H1 (cell line): Measurements from ENCODE around the gene CTDNEP1. TPM values are rescaled to one million over a fixed set of nuclear protein-coding genes. Genes with fewer than 3 reads are reported as not detected.
A peak's percentile ranks its signal among the peaks of the same experiment; 100 is the strongest.

Experiments
- ASH2L ChIP-seq: fragments of 200-600, 300-600 bp; sonication (generic); IDR thresholded peaks from one replicate; pipeline ENCODE4 v1.7.1; 2017; ENCODE audit warnings: low read length
- BACH1 ChIP-seq: IDR thresholded peaks from 2 replicates; pipeline ENCODE4 v1.6.1; 2012; ENCODE audit warnings: low read length, improper control_type of control experiment
- CBX5 ChIP-seq: fragments of 300-800, 300-1000 bp; sonication (generic); IDR thresholded peaks from 2 replicates; pipeline ENCODE4 v1.7.1; 2016; ENCODE audit warnings: antibody characterized with exemption, low read length, low read depth
- CEBPB ChIP-seq: IDR thresholded peaks from 2 replicates; pipeline ENCODE4 v1.6.1; 2012; ENCODE audit warnings: low read depth, low read length
- EGR1 ChIP-seq: IDR thresholded peaks from 2 replicates; pipeline ENCODE4 v1.6.1; 2011; ENCODE audit warnings: low read depth, low read length, borderline replicate concordance
- FOSL1 ChIP-seq: IDR thresholded peaks from 2 replicates; pipeline ENCODE4 v1.6.1; 2011; ENCODE audit warnings: mild to moderate bottlenecking, low read depth, low read length, moderate library complexity; ENCODE audit not compliant: insufficient read depth
- HDAC2 ChIP-seq, 2 experiments: fragments of 300-600 bp in 1 of 2; sonication (generic) in 1 of 2; IDR thresholded peaks; 2 replicates each; pipeline ENCODE4 v1.6.1; 2011 to 2012; ENCODE audit warnings: low read depth in 2 of 2, low read length in 2 of 2, mild to moderate bottlenecking in 2 of 2, moderate library complexity in 2 of 2, borderline replicate concordance in 1 of 2, inconsistent platforms in 1 of 2
- JUND ChIP-seq: IDR thresholded peaks from 2 replicates; pipeline ENCODE4 v1.6.1; 2011; ENCODE audit warnings: mild to moderate bottlenecking, improper control_type of control experiment, low read length
- KDM4A ChIP-seq: IDR thresholded peaks from one replicate; pipeline ENCODE4 v1.7.1; 2012; ENCODE audit warnings: low read depth, mild to moderate bottlenecking, moderate library complexity, low read length, inconsistent platforms; ENCODE audit not compliant: severe bottlenecking
- KDM5A ChIP-seq: fragments of 200-600 bp; IDR thresholded peaks from 2 replicates; pipeline ENCODE4 v1.7.1; 2012; ENCODE audit warnings: mild to moderate bottlenecking, low read length, inconsistent platforms, mixed read lengths
- MAFK ChIP-seq: IDR thresholded peaks from 2 replicates; pipeline ENCODE4 v1.6.1; 2012; ENCODE audit warnings: low read depth, mild to moderate bottlenecking, improper control_type of control experiment, low read length
- MAX ChIP-seq: IDR thresholded peaks from 2 replicates; pipeline ENCODE4 v1.6.1; 2012; ENCODE audit warnings: inconsistent platforms
- NANOG ChIP-seq: IDR thresholded peaks from 2 replicates; pipeline ENCODE4 v1.6.1; 2011; ENCODE audit warnings: low read length, low read depth, mild to moderate bottlenecking, inconsistent platforms; ENCODE audit not compliant: insufficient read depth, poor library complexity, severe bottlenecking
- POLR2A ChIP-seq, 2 experiments: IDR thresholded peaks; 1 replicate in 1 of 2; 2 replicates in 1 of 2; pipeline ENCODE4 v1.6.1; 2011; ENCODE audit warnings: low read depth in 2 of 2, low read length in 2 of 2, mild to moderate bottlenecking in 2 of 2; ENCODE audit errors: control extremely low read depth in 1 of 2
- RBBP5 ChIP-seq: IDR thresholded peaks from 2 replicates; pipeline ENCODE4 v1.7.1; 2012; ENCODE audit warnings: low read depth, mild to moderate bottlenecking, inconsistent platforms, low read length, moderate library complexity, borderline replicate concordance
- RNF2 ChIP-seq: fragments of 200-900, 300-1000 bp; sonication (generic); IDR thresholded peaks from 2 replicates; pipeline ENCODE4 v1.7.1; 2016; ENCODE audit warnings: borderline replicate concordance, low read depth, mild to moderate bottlenecking, antibody characterized with exemption, low read length; ENCODE audit not compliant: poor library complexity, severe bottlenecking; ENCODE audit errors: missing control alignments
- SAP30 ChIP-seq: fragments of 300-600 bp; sonication (generic); IDR thresholded peaks from 2 replicates; pipeline ENCODE4 v1.7.1; 2012; ENCODE audit warnings: low read length, moderate library complexity, mild to moderate bottlenecking, inconsistent platforms; ENCODE audit not compliant: insufficient read depth, insufficient replicate concordance
- SIN3A ChIP-seq, 2 experiments: IDR thresholded peaks in 1 of 2; conservative IDR thresholded peaks in 1 of 2; 2 replicates each; pipeline ENCODE4 v1.6.1; 2011 to 2012; ENCODE audit warnings: low read length in 2 of 2, improper control_type of control experiment in 1 of 2, low read depth in 1 of 2, mild to moderate bottlenecking in 1 of 2
- SP1 ChIP-seq: IDR thresholded peaks from 2 replicates; pipeline ENCODE4 v1.6.1; 2011; ENCODE audit warnings: low read depth, low read length
- SRF ChIP-seq: IDR thresholded peaks from 2 replicates; pipeline ENCODE4 v1.6.1; 2011; ENCODE audit warnings: mild to moderate bottlenecking, low read depth, low read length, moderate library complexity
- polyA plus RNA-seq, 7 experiments: library from polyadenylated mRNA; depleted of rRNA in 3 of 7; stranded (reverse) in 5 of 7; unstranded in 2 of 7; fragments of >200 nt in 5 of 7; fragments of 200-250 nt in 2 of 7; gene quantifications; 1 replicate in 5 of 7; 2 replicates in 1 of 7; 4 replicates in 1 of 7; pipeline versions ENCODE4 v1.2.1 to v1.2.3, GENCODE V29; 2011 to 2013; ENCODE audit warnings: missing spikeins in 2 of 7, mixed read lengths in 2 of 7
- total RNA-seq: library from RNA; stranded (reverse); fragmentation: NEBNext Ultra II Directional; extraction: Animal tissue kit (Norgen Biotek cat#: 25700); gene quantifications from 2 replicates; pipeline ENCODE4 v1.2.1, GENCODE V29; 2021

The CTDNEP1 gene
- total and polyA plus RNA-seq, 2 of the 8 experiments (the other 6 are each of a cell fraction or from before 2014, with no cell fraction given) = 114 to 123 TPM

GRCh38 chr17:7262192-7262934, 10.8 kb upstream of the CTDNEP1 start, which contains the start of gene CLDN7 (continued):
- TF ChIP-seq HDAC2 (IDR thresholded peaks at IDR 0.05; ENCODE audit: borderline replicate concordance in 1 of 2, low read depth in 2 of 2, low read length in 2 of 2) = peak in 1 of 2 experiments; percentile 53; a peak in 1 of 4 replicates
- no peak for TF ChIP-seq CEBPB
- peak; percentile 10 for TF ChIP-seq KDM4A
- TF ChIP-seq FOSL1 = no peak
- no peak for TF ChIP-seq RNF2
- no peak for TF ChIP-seq ASH2L
- TF ChIP-seq SP1 = peak; percentile 88
- no peak for TF ChIP-seq MAFK
- TF ChIP-seq KDM5A = no peak
- TF ChIP-seq NANOG = no peak
- TF ChIP-seq SAP30 = no peak
- no peak for TF ChIP-seq SRF
- peak; percentile 37 to 87; a peak in 3 of 4 replicates for TF ChIP-seq SIN3A (conservative IDR thresholded peaks at IDR 0.05 in 1 of 2, IDR thresholded peaks at IDR 0.05 in 1 of 2; ENCODE audit: low read depth in 1 of 2, low read length in 2 of 2)
- TF ChIP-seq RBBP5 = no peak; the same call in 1 of the 2 replicates
- TF ChIP-seq MAX = no peak; the same call in 1 of the 2 replicates
- TF ChIP-seq BACH1 = no peak
- TF ChIP-seq CBX5 = no peak
- peak; percentile 98 to 99 for TF ChIP-seq POLR2A (IDR thresholded peaks at IDR 0.05; ENCODE audit: control extremely low read depth in 1 of 2, low read depth in 2 of 2, low read length in 2 of 2)
- TF ChIP-seq EGR1 = peak; percentile 17; the same call in 1 of the 2 replicates
- peak; percentile 47; the same call in 1 of the 2 replicates for TF ChIP-seq JUND
